ENCODE results near the gene CSK. TPM values are rescaled to one million over a fixed set of nuclear protein-coding genes. Genes with fewer than 3 reads are reported as not detected.

The CSK gene
- total and polyA plus RNA-seq, 2 of the 8 experiments (the other 6 are each of a cell fraction or from before 2014, with no cell fraction given), result 13.7 to 50.2 TPM

- H4K91ac ChIP-seq (replicated peaks; ENCODE audit: insufficient read length, low read length), result no peak overlapping the region
Observed at GRCh38 chr15:74769463-74770025, 12.3 kb upstream of the CSK start.

More at GRCh38 chr15:74769463-74770025, 12.3 kb upstream of the CSK start:
- Histone ChIP-seq H2BK12ac (ENCODE audit: low read depth, low read length) (no peak overlapping the region), H3K4ac (replicated peaks; ENCODE audit: insufficient read length, low read depth, low read length) (no peak overlapping the region), H3K27me3 (replicated peaks in 1 of 4; ENCODE audit: control insufficient read depth in 3 of 4, extremely low read depth in 1 of 4, insufficient read depth in 3 of 4, low read length in 3 of 4) (no peaks in the 10 kb centered on the region), H2AK5ac (ENCODE audit: low read depth, low read length) (no peak overlapping the region), H3K4me3 (ENCODE audit: extremely low read depth in 1 of 4, insufficient read depth in 2 of 4, low read depth in 3 of 4, low read length in 4 of 4) (no peak overlapping the region), H4K20me1 (replicated peaks in 1 of 2; ENCODE audit: control insufficient read depth in 1 of 2, insufficient read depth in 2 of 2, low read length in 2 of 2) (peaks cover 0 to 2% of the 10 kb centered on the region in 2 experiments), H4K5ac (ENCODE audit: insufficient read length, low read depth, low read length) (no peak overlapping the region), H2AFZ (ENCODE audit: low read length) (no peak overlapping the region), H3K79me1 (ENCODE audit: low read depth, low read length) (no peaks in the 10 kb centered on the region), H3K36me3 (ENCODE audit: control insufficient read depth in 2 of 4, insufficient read depth in 4 of 4, low read length in 3 of 4) (no peaks in the 10 kb centered on the region), H3K23ac (ENCODE audit: insufficient read length) (no peak overlapping the region), H2BK15ac (ENCODE audit: low read length) (no peak overlapping the region), H3K9ac (replicated peaks in 1 of 4; ENCODE audit: extremely low read depth in 1 of 4, low read depth in 3 of 4, low read length in 3 of 4) (no peak overlapping the region), H3K9me3 (ENCODE audit: insufficient read depth in 2 of 2, low read depth in 1 of 2, low read length in 1 of 2) (no peaks in the 10 kb centered on the region), H2BK20ac (ENCODE audit: low read length) (no peak overlapping the region), H4K8ac (ENCODE audit: extremely low read depth, insufficient read depth, low read length) (no peak overlapping the region), H3K27ac (ENCODE audit: low read depth, low read length) (no peak overlapping the region), H2BK120ac (replicated peaks; ENCODE audit: low read depth, low read length) (no peak overlapping the region), H3K79me2 (ENCODE audit: control insufficient read depth in 1 of 2, insufficient read depth in 2 of 2, low read length in 2 of 2) (no peaks in the 10 kb centered on the region), H3K4me2 (ENCODE audit: insufficient read depth in 1 of 2, low read depth in 2 of 2, low read length in 2 of 2) (no peak overlapping the region), H3K4me1 (replicated peaks in 1 of 4; ENCODE audit: control insufficient read depth in 3 of 4, insufficient read depth in 4 of 4, low read length in 3 of 4) (peaks cover 0 to 10% (median 0%) of the 10 kb centered on the region in 4 experiments; a peak in 4 of 7 replicates), H2BK5ac (ENCODE audit: low read depth, low read length) (no peak overlapping the region), H3K23me2 (ENCODE audit: low read depth, low read length) (no peaks in the 10 kb centered on the region), H3K18ac (ENCODE audit: extremely low read depth, low read length) (no peak overlapping the region), H3K56ac (replicated peaks; ENCODE audit: insufficient read length, low read depth, low read length) (no peak overlapping the region), H3K14ac (ENCODE audit: insufficient read length) (no peak overlapping the region)
- WGBS, 2 experiments (ENCODE audit: extremely low coverage in 1 of 2, insufficient coverage in 1 of 2, insufficient read length in 1 of 2, insufficient replicate concordance in 2 of 2, low coverage in 1 of 2, low lambda C conversion rate in 2 of 2, missing lambda C conversion rate in 1 of 2), result 89% methylated on average over 7 of the region's 7 CpGs; no CpG with 5 or more reads in 1 of the 2 experiments
- ChIA-PET CTCF (ENCODE audit: partially characterized antibody) (interaction anchor here (0.6 to 53.7 kb wide), 53 partner anchors 10 to 484 kb away, joined by 3 to 1439 read pairs (median 5); partner anchors contain the start of genes CLK3, CPLX3, CSK and CYP11A1), POLR2A (ENCODE audit: partially characterized antibody) (interaction anchor here (0.7 to 6.0 kb wide), 10 partner anchors 8 to 143 kb away, joined by 3 to 82 read pairs (median 5); no protein-coding TSS in a partner anchor)
- TF ChIP-seq MAFK (IDR thresholded peaks at IDR 0.05; ENCODE audit: low read depth, low read length), result no peak
- no peak for TF ChIP-seq RXRA (IDR thresholded peaks at IDR 0.05; ENCODE audit: insufficient read depth, low read depth, low read length)
- TF ChIP-seq YY1 (IDR thresholded peaks at IDR 0.05; ENCODE audit: low read depth, low read length), result no peak
- TF ChIP-seq PHF8 (conservative IDR thresholded peaks at IDR 0.05; ENCODE audit: low read depth, low read length), result no peak
- no peak for TF ChIP-seq KDM1A (IDR thresholded peaks at IDR 0.05; ENCODE audit: borderline replicate concordance, low read length)
- no peak for TF ChIP-seq TEAD4 (IDR thresholded peaks at IDR 0.05; ENCODE audit: low read depth, low read length)
- TF ChIP-seq GTF2F1 (IDR thresholded peaks at IDR 0.05; ENCODE audit: borderline replicate concordance, low read depth, low read length), result no peak
- no peak for TF ChIP-seq POLR2AphosphoS5 (IDR thresholded peaks at IDR 0.05; ENCODE audit: low read depth, low read length)
- FAIRE-seq (no peak), DNase-seq (ENCODE audit: low read depth in 1 of 2, low spot score in 2 of 2) (no peak)
